A673 (cell line): Measurements from ENCODE around the gene VAV1. TPM values are rescaled to one million over a fixed set of nuclear protein-coding genes. Genes with fewer than 3 reads are reported as not detected.

Experiments
- BruUV-seq: library from RNA; stranded (reverse); fragments of 400-500 nt; replicated peaks from 2 replicates; lab custom pipeline; 2021; lab: Mats Ljungman, UMichigan
- CTCF ChIA-PET: fragments of 300-600 bp; sonication (Branson Sonifier 250); formaldehyde crosslinking; loops from one replicate; lab custom pipeline; 2022; ENCODE audit warnings: antibody characterized with exemption; lab: Charles Lee
- POLR2A ChIA-PET: fragments of 300-600 bp; sonication (Branson Sonifier 250); formaldehyde crosslinking; loops from one replicate; lab custom pipeline; 2022; ENCODE audit warnings: antibody characterized with exemption; ENCODE audit not compliant: low non-redundant PET; lab: Charles Lee
- DNase-seq: peaks from one replicate; pipeline ENCODE4 v3.0.0-alpha.2; 2015; ENCODE audit warnings: low spot score
- H3K27ac ChIP-seq: fragments of 200-600 bp; sonication (generic); 2 replicates; pipeline ENCODE4 v1.5.1; 2016; ENCODE audit warnings: mixed run types, low read depth, mild to moderate bottlenecking, mixed read lengths, antibody characterized with exemption, low read length; ENCODE audit not compliant: poor library complexity, severe bottlenecking
- H3K27me3 ChIP-seq: fragments of 200-600 bp; sonication (generic); replicated peaks from 2 replicates; pipeline ENCODE4 v1.6.1; 2017; ENCODE audit warnings: mixed run types, low read depth, mild to moderate bottlenecking, mixed read lengths, antibody characterized with exemption, low read length; ENCODE audit not compliant: insufficient read depth, poor library complexity
- H3K36me3 ChIP-seq: fragments of 200-600 bp; sonication (generic); 2 replicates; pipeline ENCODE4 v1.6.1; 2016; ENCODE audit warnings: mixed run types, mild to moderate bottlenecking, mixed read lengths, antibody characterized with exemption, low read length; ENCODE audit not compliant: insufficient read depth, poor library complexity, severe bottlenecking
- H3K4me1 ChIP-seq: fragments of 200-600 bp; sonication (generic); 2 replicates; pipeline ENCODE4 v1.6.1; 2017; ENCODE audit warnings: mixed run types, mild to moderate bottlenecking, mixed read lengths, antibody characterized with exemption, low read length; ENCODE audit not compliant: insufficient read depth, poor library complexity, severe bottlenecking
- H3K4me3 ChIP-seq: fragments of 200-600 bp; sonication (generic); 2 replicates; pipeline ENCODE4 v1.5.1; 2016; ENCODE audit warnings: low read depth, mixed run types, mild to moderate bottlenecking, mixed read lengths, low read length; ENCODE audit not compliant: poor library complexity, severe bottlenecking
- H3K9me3 ChIP-seq: fragments of 200-600 bp; sonication (generic); 2 replicates; pipeline ENCODE4 v1.6.1; 2016; ENCODE audit warnings: mixed run types, low read depth, mild to moderate bottlenecking, mixed read lengths, antibody characterized with exemption, low read length; ENCODE audit not compliant: poor library complexity, severe bottlenecking
- CTCF ChIP-seq: fragments of 300-800, 200-600 bp; sonication (generic); conservative IDR thresholded peaks from 2 replicates; pipeline ENCODE4 v1.5.1; 2017; ENCODE audit warnings: low read depth, mild to moderate bottlenecking, antibody characterized with exemption, low read length, moderate library complexity, mixed read lengths
- EZH2 ChIP-seq: fragments of 200-600 bp; sonication (generic); IDR thresholded peaks from 2 replicates; pipeline ENCODE4 v1.6.1; 2017; ENCODE audit warnings: borderline replicate concordance, low read depth, mild to moderate bottlenecking, mixed read lengths, antibody characterized with exemption, low read length; ENCODE audit not compliant: poor library complexity, severe bottlenecking
- intact Hi-C: fragments of 100-400 bp; cut with micrococcal nuclease; formaldehyde crosslinking; loops from one replicate; pipeline ENCODE4 v1.10.0; 2022; ENCODE audit not compliant: unreplicated experiment
- total RNA-seq: library from RNA; stranded (reverse); gene quantifications from 2 replicates; pipeline ENCODE4 v1.2.3, GENCODE V29; 2021

The VAV1 gene
- total RNA-seq, 1 experiment from 2014 or later, result 51.6 TPM

GRCh38 chr19:6733338-6734095 is 39.0 kb upstream of the VAV1 start:
- Histone ChIP-seq H3K27me3 (no peaks in the 10 kb centered on the region), H3K36me3 (no peaks in the 10 kb centered on the region), H3K4me3 (no peak overlapping the region), H3K27ac (no peak overlapping the region), H3K9me3 (no peaks in the 10 kb centered on the region), H3K4me1 (peaks cover 19% of the 10 kb centered on the region)
- DNase-seq, result no peak
- intact Hi-C loops, result no loop called here
- POLR2A ChIA-PET, result no interaction called here
- TF ChIP-seq EZH2 (no peak), CTCF (peak; percentile 55)
- CTCF ChIA-PET, result interaction anchor here (0.5 to 0.6 kb wide), 2 partner anchors 15 to 46 kb away, joined by 3 to 4 read pairs; no protein-coding TSS in a partner anchor
- BruUV-seq, result no TSS peak

- BruUV-seq, result no TSS peak
- Histone ChIP-seq H3K4me3 (no peak overlapping the region), H3K36me3 (no peaks in the 10 kb centered on the region), H3K27ac (no peak overlapping the region), H3K4me1 (peaks cover 26% of the 10 kb centered on the region), H3K27me3 (no peaks in the 10 kb centered on the region), H3K9me3 (no peaks in the 10 kb centered on the region)
- no peak for DNase-seq
- POLR2A ChIA-PET, result no interaction called here
- intact Hi-C loops, result no loop called here
- TF ChIP-seq EZH2 (no peak), CTCF (no peak)
- CTCF ChIA-PET, result interaction anchor here (0.6 kb wide), 1 partner anchor 129 kb away, joined by 4 read pairs; no protein-coding TSS in a partner anchor
These were observed 38.3 kb upstream of the VAV1 start for GRCh38 chr19:6734096-6734696.

GRCh38 chr19:6735181-6735911 is 37.2 kb upstream of the VAV1 start:
- Histone ChIP-seq H3K36me3 (no peaks in the 10 kb centered on the region), H3K27ac (peak overlapping the region; percentile 98), H3K4me3 (peak overlapping the region; percentile 63), H3K27me3 (no peaks in the 10 kb centered on the region), H3K4me1 (peaks cover 27% of the 10 kb centered on the region), H3K9me3 (no peaks in the 10 kb centered on the region)
- intact Hi-C loops, result loop anchor here (5.0 kb wide), 3 partner anchors 67 to 218 kb away; no protein-coding TSS in a partner anchor
- POLR2A ChIA-PET, result interaction anchor here (0.5 kb wide), 1 partner anchor 109 kb away, joined by 3 read pairs; no protein-coding TSS in a partner anchor
- CTCF ChIA-PET, result interaction anchor here (0.8 to 0.9 kb wide), 2 partner anchors 128 to 219 kb away, joined by 3 to 5 read pairs; no protein-coding TSS in a partner anchor
- TSS peak; percentile 75 for BruUV-seq
- no peak for TF ChIP-seq EZH2
- TF ChIP-seq CTCF, result no peak
- DNase-seq, result peak; percentile 83
